HepG2 (cell line): Measurements from ENCODE around the gene CTNNBL1. TPM values are rescaled to one million over a fixed set of nuclear protein-coding genes. Genes with fewer than 3 reads are reported as not detected.

ENCODE experiments used
- ATAC-seq: fragments of 200-7000 bp; cut with Tn5 transposase; 3 replicates; pipeline ENCODE4 v1.9.1; 2020; ENCODE audit warnings: mild to moderate bottlenecking, moderate library complexity
- BruUV-seq: library from RNA; stranded (reverse); fragments of 400-500 nt; replicated peaks from 2 replicates; lab custom pipeline; 2021; lab: Mats Ljungman, UMichigan
- CTCF ChIA-PET: fragments of 300-600 bp; formaldehyde crosslinking; extraction: SDS; loops from one replicate; lab custom pipeline; 2021; ENCODE audit warnings: low total read pairs, inconsistent platforms, low intra/inter-chr PET ratio; lab: Yijun Ruan, JAX
- POLR2A ChIA-PET: fragments of 350-600 bp; sonication (Branson Sonifier 250); formaldehyde crosslinking; loops from one replicate; lab custom pipeline; 2020; ENCODE audit warnings: antibody characterized with exemption, inconsistent platforms; lab: Yijun Ruan, JAX
- DNase-seq: peaks from one replicate; pipeline ENCODE4 v3.0.0-alpha.2; 2015; ENCODE audit warnings: low spot score
- FAIRE-seq: peaks from 3 replicates; lab custom pipeline; 2011; peaks lifted over from hg19 to GRCh38; lab: Jason Lieb, UNC
- H2AFZ ChIP-seq: one replicate; pipeline ENCODE4 v1.6.1; 2011; ENCODE audit warnings: low read length, inconsistent platforms
- H3K27ac ChIP-seq: fragments of 300-600 bp; 3 replicates; pipeline ENCODE4 v1.8.0; 2011; ENCODE audit warnings: mixed run types, mild to moderate bottlenecking, mixed read lengths, low read length, inconsistent platforms; ENCODE audit not compliant: insufficient read depth; ENCODE audit errors: extremely low read length
- H3K27me3 ChIP-seq, 2 experiments: fragments of 200-600 bp in 1 of 2; 2 replicates in 1 of 2; 3 replicates in 1 of 2; pipeline versions ENCODE4 v1.6.0 to v1.8.0; 2011; ENCODE audit warnings: low read length in 2 of 2, mild to moderate bottlenecking in 2 of 2, moderate library complexity in 2 of 2, inconsistent platforms in 1 of 2; ENCODE audit not compliant: insufficient read depth in 2 of 2, control insufficient read depth in 1 of 2
- H3K36me3 ChIP-seq, 2 experiments: fragments of 200-600 bp in 1 of 2; replicated peaks in 1 of 2; 2 replicates in 1 of 2; 3 replicates in 1 of 2; pipeline versions ENCODE4 v1.5.1 to v1.8.0; 2011; ENCODE audit warnings: low read length in 2 of 2, inconsistent platforms in 1 of 2; ENCODE audit not compliant: insufficient read depth in 2 of 2, control insufficient read depth in 1 of 2
- H3K4me1 ChIP-seq: 2 replicates; pipeline ENCODE4 v1.5.1; 2012; ENCODE audit warnings: low read length, inconsistent platforms; ENCODE audit not compliant: insufficient read depth
- H3K4me2 ChIP-seq: 2 replicates; pipeline ENCODE4 v1.6.0; 2011; ENCODE audit warnings: low read depth, low read length, inconsistent platforms
- H3K4me3 ChIP-seq, 3 experiments: fragments of 200-600 bp in 1 of 3; sonication (generic), shearing (Covaris generic) in 1 of 3; replicated peaks in 1 of 3; 2 replicates each; pipeline ENCODE4 v1.5.1; 2011 to 2016; ENCODE audit warnings: low read length in 3 of 3, inconsistent platforms in 2 of 3, low read depth in 2 of 3, mild to moderate bottlenecking in 2 of 3, control low read depth in 1 of 3, mixed read lengths in 1 of 3; ENCODE audit not compliant: insufficient read depth in 1 of 3
- H3K79me2 ChIP-seq: one replicate; pipeline ENCODE4 v1.6.1; 2011; ENCODE audit warnings: low read length, inconsistent platforms; ENCODE audit not compliant: insufficient read depth
- H3K9ac ChIP-seq: 2 replicates; pipeline ENCODE4 v1.6.0; 2011; ENCODE audit warnings: mild to moderate bottlenecking, low read depth, low read length, inconsistent platforms; ENCODE audit not compliant: insufficient read depth
- H3K9me3 ChIP-seq: 2 replicates; pipeline ENCODE4 v1.5.1; 2012; ENCODE audit warnings: mild to moderate bottlenecking, low read length
- H4K20me1 ChIP-seq: 2 replicates; pipeline ENCODE4 v1.6.0; 2011; ENCODE audit warnings: inconsistent platforms, mild to moderate bottlenecking, low read length, moderate library complexity; ENCODE audit not compliant: insufficient read depth
- BRCA1 ChIP-seq: sonication (generic); formaldehyde crosslinking; IDR thresholded peaks from 2 replicates; pipeline ENCODE4 v1.4.0; 2020; ENCODE audit warnings: missing genetic modification reagents
- CCAR2 ChIP-seq: fragments of 200-400 bp; formaldehyde crosslinking; optimal IDR thresholded peaks from 2 replicates; pipeline ENCODE3; 2018; ENCODE audit warnings: low read depth, mild to moderate bottlenecking, low read length, moderate library complexity
- CREBL2 ChIP-seq: sonication (generic); formaldehyde crosslinking; IDR thresholded peaks from 2 replicates; pipeline ENCODE4 v1.8.1; 2023; ENCODE audit warnings: missing genetic modification reagents, mild to moderate bottlenecking, borderline replicate concordance
- DDIT3 ChIP-seq: sonication (generic); formaldehyde crosslinking; IDR thresholded peaks from 2 replicates; pipeline ENCODE4 v1.4.0; 2020; ENCODE audit warnings: mild to moderate bottlenecking, missing genetic modification reagents
- NCOA2 ChIP-seq: sonication (generic); formaldehyde crosslinking; IDR thresholded peaks from 2 replicates; pipeline ENCODE4 v1.8.0; 2022; ENCODE audit warnings: inconsistent platforms
- PRMT3 ChIP-seq: sonication (generic); formaldehyde crosslinking; IDR thresholded peaks from 2 replicates; pipeline ENCODE4 v1.8.1; 2022; ENCODE audit warnings: low read depth, mild to moderate bottlenecking, moderate library complexity, missing genetic modification reagents, borderline replicate concordance
- RORA ChIP-seq: sonication (generic); formaldehyde crosslinking; IDR thresholded peaks from 2 replicates; pipeline ENCODE4 v1.5.0; 2020; ENCODE audit warnings: mild to moderate bottlenecking, missing genetic modification reagents, moderate library complexity
- RXRB ChIP-seq: IDR thresholded peaks from 2 replicates; pipeline ENCODE4 v1.6.1; 2016; ENCODE audit warnings: borderline replicate concordance, missing genetic modification reagents, missing compliant biosample characterization
- SMAD3 ChIP-seq: sonication (generic); formaldehyde crosslinking; IDR thresholded peaks from 2 replicates; pipeline ENCODE4 v1.4.0; 2020; ENCODE audit warnings: missing genetic modification reagents
- SP1 ChIP-seq, 2 experiments: fragments of 450-650 bp in 1 of 2; sonication (generic) in 1 of 2; formaldehyde crosslinking in 1 of 2; IDR thresholded peaks; 2 replicates each; pipeline versions ENCODE4 v1.4.0 to v1.6.1; 2016 to 2020; ENCODE audit warnings: missing genetic modification reagents in 1 of 2
- ZNF34 ChIP-seq: sonication (generic); formaldehyde crosslinking; IDR thresholded peaks from 2 replicates; pipeline ENCODE4 v1.4.0; 2020; ENCODE audit warnings: mild to moderate bottlenecking, missing genetic modification reagents, borderline replicate concordance
- ZNF460 ChIP-seq: sonication (generic); formaldehyde crosslinking; IDR thresholded peaks from 2 replicates; pipeline ENCODE4 v1.5.1; 2020; ENCODE audit warnings: missing genetic modification reagents, mild to moderate bottlenecking, borderline replicate concordance
- ZNF576 ChIP-seq: sonication (generic); formaldehyde crosslinking; IDR thresholded peaks from 2 replicates; pipeline ENCODE4 v1.4.0; 2020; ENCODE audit warnings: mild to moderate bottlenecking, missing genetic modification reagents
- ZNF772 ChIP-seq: sonication (generic); formaldehyde crosslinking; IDR thresholded peaks from 2 replicates; pipeline ENCODE4 v1.5.0; 2020; ENCODE audit warnings: mild to moderate bottlenecking, missing genetic modification reagents
- WGBS: methylation state at CpG from one replicate; pipeline ENCODE4 v1.1.6; 2017; ENCODE audit warnings: low lambda C conversion rate; 5-methylcytosine and 5-hydroxymethylcytosine counted together
- in situ Hi-C: cut with HindIII; loops from 2 replicates; pipeline ENCODE4 v1.10.0; 2017; ENCODE audit warnings: low pct_unique_long_range_greater_than_20kb; ENCODE audit not compliant: extremely low pct_ligation_motif_present
- intact Hi-C: fragments of 100-400 bp; cut with micrococcal nuclease; formaldehyde crosslinking; loops from one replicate; pipeline ENCODE4 v1.10.0; 2022; ENCODE audit not compliant: unreplicated experiment
- polyA plus RNA-seq, 8 experiments: library from polyadenylated mRNA; depleted of rRNA in 3 of 8; stranded (reverse) in 7 of 8; unstranded in 1 of 8; fragments of >200 nt; fragmentation: Illumina TruSeq in 4 of 8; extraction: Trizol in 4 of 8; gene quantifications; 2 replicates each; pipeline versions ENCODE4 v1.2.1 to v1.2.3, GENCODE V29; 2011 to 2016; ENCODE audit warnings: low read depth in 4 of 8, missing spikeins in 1 of 8, mixed read lengths in 1 of 8; ENCODE audit not compliant: insufficient read depth in 1 of 8
- total RNA-seq, 5 experiments: library from RNA; depleted of rRNA; stranded (reverse); fragments of >200 nt; fragmentation: Illumina TruSeq; extraction: Trizol; gene quantifications; 2 replicates each; pipeline ENCODE4 v1.2.3, GENCODE V29; 2016; ENCODE audit warnings: low read depth in 1 of 5
- TF ChIP-seq, protein P1 (sequence below): sonication (generic); formaldehyde crosslinking; IDR thresholded peaks from 2 replicates; pipeline ENCODE4 v1.5.0; 2020; ENCODE audit warnings: mild to moderate bottlenecking, missing genetic modification reagents, moderate library complexity
- TF ChIP-seq, protein P2 (sequence below): sonication (generic); formaldehyde crosslinking; IDR thresholded peaks from 2 replicates; pipeline ENCODE4 v1.4.0; 2020; ENCODE audit warnings: missing genetic modification reagents, borderline replicate concordance

Gene CTNNBL1
- total and polyA plus RNA-seq, 2 of the 13 experiments (the other 11 are each of a cell fraction or from before 2014, with no cell fraction given): 49.3 to 94.6 TPM

GRCh38 chr20:37849156-37849555 lies 155.3 kb downstream of the CTNNBL1 start:
- no peak overlapping the region for H3K4me2 ChIP-seq
- DNase-seq: no peak
- WGBS: 98% methylated on average over 9 of the region's 9 CpGs
- H3K27me3 ChIP-seq: no peaks in the 10 kb centered on the region
- no peak overlapping the region for H2AFZ ChIP-seq
- no peak overlapping the region for H3K4me3 ChIP-seq
- no peak overlapping the region for H3K9ac ChIP-seq
- H3K9me3 ChIP-seq: no peaks in the 10 kb centered on the region
- no peak for ATAC-seq
- no peak overlapping the region for H3K27ac ChIP-seq
- intact Hi-C loops: no loop called here
- in situ Hi-C loops: no loop called here
- CTCF ChIA-PET: no interaction called here
- BruUV-seq: no TSS peak
- 0 out of 2 replicates have a peak, but pooled peaks cover 5% of the 10 kb centered on the region for H3K4me1 ChIP-seq
- peaks cover 18 to 50% of the 10 kb centered on the region in 2 experiments for H3K36me3 ChIP-seq
- no peaks in the 10 kb centered on the region for H4K20me1 ChIP-seq
- FAIRE-seq: no peak
- H3K79me2 ChIP-seq: no peaks in the 10 kb centered on the region
- POLR2A ChIA-PET: no interaction called here
- TF ChIP-seq CCAR2: no peak
- TF ChIP-seq ZNF34: no peak
- TF ChIP-seq NCOA2 (CRISPR knock-in tag): no peak
- no peak for TF ChIP-seq SMAD3 (CRISPR knock-in tag)
- TF ChIP-seq CREBL2 (CRISPR knock-in tag): no peak
- TF ChIP-seq, protein P1, sequence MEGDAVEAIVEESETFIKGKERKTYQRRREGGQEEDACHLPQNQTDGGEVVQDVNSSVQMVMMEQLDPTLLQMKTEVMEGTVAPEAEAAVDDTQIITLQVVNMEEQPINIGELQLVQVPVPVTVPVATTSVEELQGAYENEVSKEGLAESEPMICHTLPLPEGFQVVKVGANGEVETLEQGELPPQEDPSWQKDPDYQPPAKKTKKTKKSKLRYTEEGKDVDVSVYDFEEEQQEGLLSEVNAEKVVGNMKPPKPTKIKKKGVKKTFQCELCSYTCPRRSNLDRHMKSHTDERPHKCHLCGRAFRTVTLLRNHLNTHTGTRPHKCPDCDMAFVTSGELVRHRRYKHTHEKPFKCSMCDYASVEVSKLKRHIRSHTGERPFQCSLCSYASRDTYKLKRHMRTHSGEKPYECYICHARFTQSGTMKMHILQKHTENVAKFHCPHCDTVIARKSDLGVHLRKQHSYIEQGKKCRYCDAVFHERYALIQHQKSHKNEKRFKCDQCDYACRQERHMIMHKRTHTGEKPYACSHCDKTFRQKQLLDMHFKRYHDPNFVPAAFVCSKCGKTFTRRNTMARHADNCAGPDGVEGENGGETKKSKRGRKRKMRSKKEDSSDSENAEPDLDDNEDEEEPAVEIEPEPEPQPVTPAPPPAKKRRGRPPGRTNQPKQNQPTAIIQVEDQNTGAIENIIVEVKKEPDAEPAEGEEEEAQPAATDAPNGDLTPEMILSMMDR: no peak
- no peak for TF ChIP-seq BRCA1 (CRISPR knock-in tag)
- no peak for TF ChIP-seq ZNF460 (CRISPR knock-in tag)
- no peak for TF ChIP-seq DDIT3 (CRISPR knock-in tag)
- TF ChIP-seq PRMT3 (CRISPR knock-in tag): no peak
- no peak for TF ChIP-seq ZNF772 (CRISPR knock-in tag)
- TF ChIP-seq SP1 (IDR thresholded peaks at IDR 0.05): no peak
- no peak for TF ChIP-seq SP1 (CRISPR knock-in tag; IDR thresholded peaks at IDR 0.05)
- TF ChIP-seq RXRB (CRISPR knock-in tag): no peak
- TF ChIP-seq ZNF576: no peak
- TF ChIP-seq, protein P2, sequence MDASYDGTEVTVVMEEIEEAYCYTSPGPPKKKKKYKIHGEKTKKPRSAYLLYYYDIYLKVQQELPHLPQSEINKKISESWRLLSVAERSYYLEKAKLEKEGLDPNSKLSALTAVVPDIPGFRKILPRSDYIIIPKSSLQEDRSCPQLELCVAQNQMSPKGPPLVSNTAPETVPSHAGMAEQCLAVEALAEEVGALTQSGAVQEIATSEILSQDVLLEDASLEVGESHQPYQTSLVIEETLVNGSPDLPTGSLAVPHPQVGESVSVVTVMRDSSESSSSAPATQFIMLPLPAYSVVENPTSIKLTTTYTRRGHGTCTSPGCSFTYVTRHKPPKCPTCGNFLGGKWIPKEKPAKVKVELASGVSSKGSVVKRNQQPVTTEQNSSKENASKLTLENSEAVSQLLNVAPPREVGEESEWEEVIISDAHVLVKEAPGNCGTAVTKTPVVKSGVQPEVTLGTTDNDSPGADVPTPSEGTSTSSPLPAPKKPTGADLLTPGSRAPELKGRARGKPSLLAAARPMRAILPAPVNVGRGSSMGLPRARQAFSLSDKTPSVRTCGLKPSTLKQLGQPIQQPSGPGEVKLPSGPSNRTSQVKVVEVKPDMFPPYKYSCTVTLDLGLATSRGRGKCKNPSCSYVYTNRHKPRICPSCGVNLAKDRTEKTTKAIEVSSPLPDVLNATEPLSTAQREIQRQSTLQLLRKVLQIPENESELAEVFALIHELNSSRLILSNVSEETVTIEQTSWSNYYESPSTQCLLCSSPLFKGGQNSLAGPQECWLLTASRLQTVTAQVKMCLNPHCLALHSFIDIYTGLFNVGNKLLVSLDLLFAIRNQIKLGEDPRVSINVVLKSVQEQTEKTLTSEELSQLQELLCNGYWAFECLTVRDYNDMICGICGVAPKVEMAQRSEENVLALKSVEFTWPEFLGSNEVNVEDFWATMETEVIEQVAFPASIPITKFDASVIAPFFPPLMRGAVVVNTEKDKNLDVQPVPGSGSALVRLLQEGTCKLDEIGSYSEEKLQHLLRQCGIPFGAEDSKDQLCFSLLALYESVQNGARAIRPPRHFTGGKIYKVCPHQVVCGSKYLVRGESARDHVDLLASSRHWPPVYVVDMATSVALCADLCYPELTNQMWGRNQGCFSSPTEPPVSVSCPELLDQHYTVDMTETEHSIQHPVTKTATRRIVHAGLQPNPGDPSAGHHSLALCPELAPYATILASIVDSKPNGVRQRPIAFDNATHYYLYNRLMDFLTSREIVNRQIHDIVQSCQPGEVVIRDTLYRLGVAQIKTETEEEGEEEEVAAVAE: no peak
- TF ChIP-seq RORA (CRISPR knock-in tag): no peak
